OCI-LY7 (cell line): Measurements from ENCODE around the gene GNAI2.

ENCODE experiments used
- CTCF ChIP-seq: fragments of 200-600 bp; sonication (generic); conservative IDR thresholded peaks from 2 replicates; pipeline ENCODE4 v1.5.1; 2014; ENCODE audit warnings: mild to moderate bottlenecking, antibody characterized with exemption, low read length, moderate library complexity, mixed read lengths
- EZH2phosphoT487 ChIP-seq: fragments of 200-600 bp; sonication (generic); IDR thresholded peaks from 2 replicates; pipeline ENCODE4 v1.6.1; 2018; ENCODE audit warnings: low read depth, borderline replicate concordance, mild to moderate bottlenecking, mixed run types, antibody characterized with exemption, low read length, moderate library complexity, mixed read lengths

GRCh38 chr3:50231581-50231980 is 4.4 kb upstream of the GNAI2 start:
- TF ChIP-seq CTCF (no peak), EZH2phosphoT487 (no peak)
